HG03571 (cell line): ENCODE results near the gene DBNL.
"Not testable (repeated sequence)": the region's sequence is repeated elsewhere in the genome, so short reads cannot be mapped to it uniquely, and the experiment has no call there.

Experiments used
- ATAC-seq: cut with Tn5 transposase; IDR thresholded peaks from one replicate; pipeline ENCODE4 v1.9.1; 2021; ENCODE audit not compliant: unreplicated experiment

The DBNL gene

DNA sequence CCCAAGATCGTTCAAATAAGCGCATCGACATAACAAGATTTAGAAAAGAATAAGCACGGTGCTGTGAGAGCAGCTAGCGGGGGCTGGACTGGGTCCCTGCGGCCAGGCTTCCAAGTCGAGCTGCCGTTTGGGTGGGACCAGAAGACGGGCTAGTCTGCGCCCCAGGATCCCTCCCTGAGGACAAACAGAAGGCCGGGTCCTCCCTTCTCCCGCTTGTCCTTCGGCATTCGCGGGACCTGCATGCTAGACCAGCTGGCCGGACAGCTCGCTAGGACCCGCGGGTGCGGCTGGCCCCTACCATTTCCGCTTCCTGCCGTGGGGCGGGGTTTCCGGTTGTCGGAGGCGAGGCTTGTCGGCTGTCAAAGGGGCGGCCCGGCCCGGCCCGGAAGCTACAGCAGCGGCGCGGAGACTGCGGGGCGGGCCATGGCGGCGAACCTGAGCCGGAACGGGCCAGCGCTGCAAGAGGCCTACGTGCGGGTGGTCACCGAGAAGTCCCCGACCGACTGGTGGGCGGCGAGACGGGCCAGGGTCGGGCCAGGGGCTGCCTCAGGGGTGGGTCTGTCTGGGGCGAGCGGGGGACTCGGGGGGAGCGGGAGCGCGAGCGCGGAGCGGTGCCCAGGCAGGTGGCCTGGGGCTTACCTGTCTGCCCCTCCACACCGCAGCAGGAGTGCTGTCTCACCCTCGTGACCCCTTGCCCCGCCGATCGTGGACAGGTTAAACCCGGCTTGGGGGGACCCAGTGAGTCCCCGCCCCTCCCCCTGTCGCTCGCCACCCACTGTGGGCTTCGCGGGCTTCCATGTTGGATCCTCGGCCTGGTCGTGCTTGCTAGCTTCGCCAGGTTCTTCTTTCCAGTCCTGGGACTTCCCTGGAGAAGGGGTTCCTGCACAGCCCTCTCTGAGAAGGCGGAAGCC lies at the start of gene DBNL:
Gene DBNL, plus strand, starts transcription at position 388 of the 911 bp plus-strand sequence. Its CDS starts 36 bp downstream, at position 424.
- peak; percentile 62 for ATAC-seq

- ATAC-seq: not testable (repeated sequence)
Observed at GRCh38 chr7:43997532-43997931, 47.0 kb upstream of the DBNL start, which contains the start of gene SPDYE1. Gene SPDYE1 (plus strand): TSS chr7:43997897. CDS start chr7:43999950, 2,053 bp downstream.

DNA sequence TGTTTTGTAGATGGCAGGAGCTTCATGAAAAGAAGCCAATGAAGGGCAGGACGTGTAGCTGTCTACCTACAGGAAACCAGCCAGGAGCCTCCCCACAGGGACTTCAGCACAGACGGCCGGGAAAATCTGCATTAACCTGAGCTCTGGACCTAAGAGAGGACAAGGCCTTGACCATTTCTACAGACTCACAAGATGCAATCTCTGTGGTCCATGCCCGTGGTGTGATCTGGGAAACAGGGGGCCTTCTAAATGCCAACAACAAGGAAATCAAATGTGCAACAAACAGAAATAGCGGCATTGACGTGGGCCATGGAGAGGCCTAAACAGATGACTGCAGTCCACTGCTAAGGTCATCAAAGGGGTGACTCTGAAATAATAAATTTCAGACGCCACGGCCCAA lies 32.4 kb upstream of the DBNL start:
- ATAC-seq: not testable (repeated sequence)

DNA sequence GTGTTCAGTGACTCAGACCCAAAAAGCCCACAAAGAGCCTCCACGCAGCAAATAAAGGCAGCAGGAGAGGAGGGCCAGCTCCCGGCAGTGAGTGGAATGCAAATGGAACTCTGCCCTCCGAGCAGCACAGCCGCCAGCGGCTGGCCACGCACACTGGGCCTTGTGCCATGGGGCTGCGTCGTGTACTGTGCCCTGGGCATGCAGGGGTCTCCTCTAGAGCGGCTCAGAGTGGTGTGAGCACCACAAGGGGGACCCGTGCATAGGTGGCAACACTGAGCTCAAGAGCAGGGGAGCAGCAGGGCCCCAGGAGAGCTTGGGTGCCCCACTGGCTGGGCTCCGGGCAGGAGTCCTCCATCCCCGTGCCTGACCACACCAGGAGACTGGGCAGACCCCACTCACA lies 29.4 kb upstream of the DBNL start:
- not testable (repeated sequence) for ATAC-seq

DNA sequence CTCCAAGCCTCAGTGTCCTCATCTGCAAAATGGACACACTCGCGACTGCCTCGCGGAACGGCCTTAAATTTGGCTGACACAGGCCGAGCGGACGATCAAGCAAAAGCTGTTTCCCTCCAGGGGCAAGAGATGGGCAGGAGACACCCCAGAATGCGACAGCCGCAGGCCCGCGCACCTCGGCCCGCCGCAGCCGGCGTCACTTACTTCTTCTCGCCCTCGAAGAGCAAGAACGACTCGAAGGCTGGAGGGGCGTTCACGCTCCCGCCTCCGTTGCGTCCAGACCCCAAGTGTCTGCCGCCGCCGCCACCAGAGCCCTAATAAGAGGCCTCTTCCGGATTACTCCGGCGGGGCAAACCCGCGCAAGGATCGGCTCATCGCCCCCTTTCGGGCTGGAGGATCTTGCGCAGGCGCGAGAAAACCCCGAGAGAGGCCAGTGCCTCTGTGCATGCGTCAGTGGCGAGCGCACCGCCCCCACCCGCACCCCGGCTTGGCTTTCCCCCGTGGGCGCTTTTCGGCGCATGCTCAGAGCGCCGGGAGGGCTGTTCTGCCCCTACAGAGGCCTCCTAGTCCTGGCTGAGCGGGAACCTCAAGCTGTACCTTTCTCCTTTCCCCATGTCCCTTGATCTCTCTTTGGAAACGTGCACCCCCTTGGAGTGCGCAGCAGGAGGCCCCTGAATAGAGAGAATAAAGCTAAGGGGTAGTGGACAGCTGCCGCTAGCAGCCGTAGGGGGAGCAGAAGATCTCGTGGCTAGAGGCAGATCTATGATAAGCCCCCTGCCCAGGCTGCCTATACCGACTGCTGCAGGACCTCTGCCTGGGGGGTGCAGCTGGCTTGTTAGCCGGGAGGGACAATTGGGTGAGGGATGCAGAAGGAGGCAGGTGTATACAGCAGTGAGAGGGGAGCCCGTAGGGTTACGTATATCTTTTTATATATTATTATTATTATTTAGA lies 25.4 kb upstream of the DBNL start:
- peak; percentile 91 for ATAC-seq

- not testable (repeated sequence) for ATAC-seq
Observed at GRCh38 chr7:44019825-44020224, 24.7 kb upstream of the DBNL start.

- ATAC-seq: not testable (repeated sequence)
Observed at GRCh38 chr7:44022069-44022468, 22.4 kb upstream of the DBNL start.

DNA sequence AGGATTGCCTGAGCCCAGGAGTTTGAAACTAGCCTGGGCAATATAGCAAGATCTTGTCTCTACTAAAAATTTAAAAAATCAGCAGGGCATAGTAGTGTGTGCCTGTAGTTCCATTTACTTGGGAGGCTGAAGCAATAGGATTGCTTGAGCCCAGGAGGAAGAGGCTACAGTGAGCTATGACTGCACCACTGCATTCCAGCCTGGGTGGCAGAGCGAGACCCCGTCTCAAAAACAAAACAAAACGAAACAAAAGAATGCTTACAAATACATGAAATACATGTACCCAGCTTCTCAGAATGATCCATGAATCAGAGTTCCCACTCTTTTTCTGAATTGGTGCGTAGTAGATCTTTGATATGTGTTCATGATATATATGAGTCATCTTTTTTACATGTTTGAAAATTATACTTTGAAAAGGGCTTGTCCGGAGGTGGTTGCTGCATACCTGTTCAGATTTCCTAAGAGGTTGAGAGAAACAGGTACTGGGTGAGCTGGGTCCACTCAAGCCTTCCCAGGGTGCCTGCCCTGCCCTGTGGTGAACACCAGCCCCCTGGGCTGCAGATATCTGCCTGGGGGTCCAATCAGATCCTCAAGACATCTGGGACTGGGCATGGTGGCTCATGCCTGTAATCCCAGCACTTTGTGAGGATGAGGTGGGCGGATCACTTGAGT lies 21.6 kb upstream of the DBNL start:
- ATAC-seq: not testable (repeated sequence)

GRCh38 chr7:44029433-44029832 lies 15.1 kb upstream of the DBNL start:
- not testable (repeated sequence) for ATAC-seq

DNA sequence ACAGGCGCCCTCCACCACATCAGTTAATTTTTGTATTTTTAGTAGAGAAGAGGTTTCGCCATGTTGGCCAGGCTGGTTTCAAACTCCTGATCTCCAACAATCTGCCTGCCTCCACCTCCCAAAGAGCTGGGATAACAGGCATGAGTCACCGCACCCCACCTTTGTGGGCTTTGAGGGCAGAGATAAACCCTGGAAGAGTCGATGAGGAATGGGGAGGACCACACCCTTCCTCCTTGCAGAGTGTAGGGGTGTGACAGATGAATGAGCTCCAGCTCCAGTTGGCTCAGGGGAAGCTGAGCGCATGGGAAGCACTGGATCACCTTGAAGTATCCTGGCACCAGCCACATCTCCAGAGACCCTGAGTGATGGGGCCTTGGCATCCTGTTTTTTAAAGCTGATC lies 14.5 kb upstream of the DBNL start:
- ATAC-seq: not testable (repeated sequence)

GRCh38 chr7:44031319-44031718 lies 13.2 kb upstream of the DBNL start:
- not testable (repeated sequence) for ATAC-seq

DNA sequence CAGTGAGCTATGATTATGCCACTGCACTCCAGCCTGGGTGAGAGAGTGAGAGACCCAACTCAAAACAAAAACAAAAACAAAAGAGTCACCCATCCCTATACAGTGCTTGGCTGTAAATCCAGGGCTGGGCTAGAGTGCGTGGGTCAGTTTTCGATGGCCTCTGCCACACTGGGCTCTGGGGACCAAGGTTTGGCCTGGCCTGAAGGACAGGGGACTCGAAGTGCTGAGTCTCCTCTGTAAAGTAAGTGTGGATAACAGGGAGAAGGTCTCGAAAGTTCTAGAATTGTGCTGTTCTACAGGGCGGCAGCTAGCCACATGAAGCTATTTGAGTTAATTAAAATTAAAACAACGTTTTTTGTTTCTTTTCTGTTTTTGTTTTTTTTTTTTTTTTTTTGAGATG lies 12.5 kb upstream of the DBNL start:
- not testable (repeated sequence) for ATAC-seq

- not testable (repeated sequence) for ATAC-seq
Observed at GRCh38 chr7:44033971-44034844, 10.3 kb upstream of the DBNL start.

DNA sequence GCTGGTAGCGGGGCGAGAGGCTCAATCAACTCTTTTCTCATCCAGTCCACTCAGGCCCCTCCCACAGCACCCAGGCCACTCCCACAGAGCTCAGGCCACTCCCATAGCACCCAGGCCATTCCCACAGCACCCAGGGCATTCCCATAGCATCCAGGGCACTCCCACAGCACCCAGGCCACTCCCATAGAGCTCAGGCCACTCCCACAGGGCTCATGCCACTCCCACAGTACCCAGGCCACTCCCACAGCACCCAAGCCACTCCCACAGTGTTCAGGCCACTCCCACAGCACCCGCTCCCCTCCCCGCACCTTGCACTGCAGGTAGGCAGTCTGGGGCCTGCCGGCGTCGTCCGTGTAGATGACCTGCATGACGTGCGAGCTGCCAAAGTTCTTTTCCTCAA lies 8.1 kb upstream of the DBNL start:
- not testable (repeated sequence) for ATAC-seq

GRCh38 chr7:44037951-44038350 lies 6.6 kb upstream of the DBNL start:
- not testable (repeated sequence) for ATAC-seq

GRCh38 chr7:44038553-44038952 lies 5.9 kb upstream of the DBNL start:
- ATAC-seq: not testable (repeated sequence)

- ATAC-seq: peak; percentile 58
Observed at GRCh38 chr7:44038961-44039558, 5.4 kb upstream of the DBNL start.

DNA sequence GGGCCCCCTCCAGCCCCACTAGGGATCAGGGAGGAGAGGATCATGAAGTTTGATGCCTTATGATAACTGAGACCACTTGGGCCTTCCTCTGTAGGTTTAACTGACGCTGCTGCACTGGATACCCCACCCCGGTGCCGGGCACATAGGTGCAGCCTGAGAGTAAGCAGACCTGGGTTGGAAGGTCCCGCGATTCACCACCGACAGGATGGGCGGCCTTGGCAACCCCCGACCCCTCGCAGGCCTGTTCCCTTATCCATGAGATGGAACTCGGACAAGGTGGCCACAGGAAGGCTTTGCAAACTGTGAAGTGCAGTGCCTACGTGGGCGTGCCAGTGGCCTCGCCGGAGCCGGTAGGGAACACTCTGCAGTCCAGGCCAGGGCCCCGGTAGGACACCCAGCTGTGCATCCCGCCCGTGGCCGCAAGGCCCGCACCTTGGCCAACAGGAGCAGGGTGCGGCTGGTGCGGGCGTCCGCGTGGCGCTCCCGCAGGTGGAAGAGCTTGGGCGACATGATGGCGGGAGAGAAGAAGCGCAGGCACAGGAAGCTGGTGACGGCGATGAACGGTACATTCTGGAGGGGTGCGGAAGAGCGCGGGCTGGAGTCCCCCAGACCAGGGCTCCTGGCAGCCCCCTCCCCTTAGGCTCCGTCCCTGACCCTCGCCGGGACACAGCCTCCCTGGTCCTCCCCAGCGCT lies 4.6 kb upstream of the DBNL start:
- peak; percentile 10 for ATAC-seq

- ATAC-seq: peak; percentile 37
Observed at GRCh38 chr7:44040493-44040891, 4.0 kb upstream of the DBNL start.
